Measurements from ENCODE around the gene MPV17L2.

Gene MPV17L2

GRCh38 chr19:18233224-18233825, 40.3 kb downstream of the MPV17L2 start:
- no peak overlapping the region for H3K27ac ChIP-seq (ENCODE audit: insufficient read depth, low read depth, low read length, poor library complexity, severe bottlenecking)
- peaks cover 4% of the 10 kb centered on the region for H3K4me1 ChIP-seq (ENCODE audit: control insufficient read depth, insufficient read depth, low read length)
- WGBS, 2 experiments = 20 to 21% methylated on average over 37 of the region's 37 CpGs
- H3K27me3 ChIP-seq (ENCODE audit: control insufficient read depth, insufficient read depth, low read length, poor library complexity, severe bottlenecking) = peaks cover 19% of the 10 kb centered on the region
- H3K4me3 ChIP-seq (ENCODE audit: insufficient read depth, low read depth, low read length) = no peak overlapping the region
- no peaks in the 10 kb centered on the region for H3K36me3 ChIP-seq (ENCODE audit: control insufficient read depth, insufficient read depth, low read length)
- no peaks in the 10 kb centered on the region for H3K9me3 ChIP-seq (ENCODE audit: control insufficient read depth, low read length)

GRCh38 chr19:18234194-18234593, 41.2 kb downstream of the MPV17L2 start:
- Histone ChIP-seq H3K4me3 (ENCODE audit: insufficient read depth, low read depth, low read length) (no peak overlapping the region), H3K9me3 (ENCODE audit: control insufficient read depth, low read length) (no peaks in the 10 kb centered on the region), H3K27me3 (ENCODE audit: control insufficient read depth, insufficient read depth, low read length, poor library complexity, severe bottlenecking) (peaks cover 22% of the 10 kb centered on the region), H3K4me1 (ENCODE audit: control insufficient read depth, insufficient read depth, low read length) (peaks cover 4% of the 10 kb centered on the region), H3K27ac (ENCODE audit: insufficient read depth, low read depth, low read length, poor library complexity, severe bottlenecking) (no peak overlapping the region), H3K36me3 (ENCODE audit: control insufficient read depth, insufficient read depth, low read length) (no peaks in the 10 kb centered on the region)
- WGBS, 2 experiments = 49 to 52% methylated on average over 6 of the region's 6 CpGs

GRCh38 chr19:18239303-18239702, 46.3 kb downstream of the MPV17L2 start:
- H3K27ac ChIP-seq (ENCODE audit: insufficient read depth, low read depth, low read length, poor library complexity, severe bottlenecking) = no peak overlapping the region
- no peaks in the 10 kb centered on the region for H3K4me1 ChIP-seq (ENCODE audit: control insufficient read depth, insufficient read depth, low read length)
- H3K9me3 ChIP-seq (ENCODE audit: control insufficient read depth, low read length) = no peaks in the 10 kb centered on the region
- no peaks in the 10 kb centered on the region for H3K36me3 ChIP-seq (ENCODE audit: control insufficient read depth, insufficient read depth, low read length)
- H3K4me3 ChIP-seq (ENCODE audit: insufficient read depth, low read depth, low read length) = no peak overlapping the region
- 41 to 44% methylated on average over 12 of the region's 12 CpGs for WGBS, 2 experiments
- H3K27me3 ChIP-seq (ENCODE audit: control insufficient read depth, insufficient read depth, low read length, poor library complexity, severe bottlenecking) = peaks cover 7% of the 10 kb centered on the region

- H3K4me1 ChIP-seq (ENCODE audit: control insufficient read depth, insufficient read depth, low read length) = no peaks in the 10 kb centered on the region
- no peaks in the 10 kb centered on the region for H3K27me3 ChIP-seq (ENCODE audit: control insufficient read depth, insufficient read depth, low read length, poor library complexity, severe bottlenecking)
- no peaks in the 10 kb centered on the region for H3K9me3 ChIP-seq (ENCODE audit: control insufficient read depth, low read length)
- WGBS, 2 experiments = 77 to 78% methylated on average over 7 of the region's 7 CpGs
- no peaks in the 10 kb centered on the region for H3K36me3 ChIP-seq (ENCODE audit: control insufficient read depth, insufficient read depth, low read length)
- no peak overlapping the region for H3K4me3 ChIP-seq (ENCODE audit: insufficient read depth, low read depth, low read length)
- H3K27ac ChIP-seq (ENCODE audit: insufficient read depth, low read depth, low read length, poor library complexity, severe bottlenecking) = no peak overlapping the region
Observed at GRCh38 chr19:18245297-18245696, 52.3 kb downstream of the MPV17L2 start.
